KG1 (cell line): ENCODE measurements around the gene RAB7B.
"Not testable (repeated sequence)": the region's sequence is repeated elsewhere in the genome, so short reads cannot be mapped to it uniquely, and the experiment has no call there.

Experiments used
- DNase-seq: peaks from one replicate; lab custom pipeline; 2025; lab: John Stamatoyannopoulos, UW

Gene RAB7B

DNA sequence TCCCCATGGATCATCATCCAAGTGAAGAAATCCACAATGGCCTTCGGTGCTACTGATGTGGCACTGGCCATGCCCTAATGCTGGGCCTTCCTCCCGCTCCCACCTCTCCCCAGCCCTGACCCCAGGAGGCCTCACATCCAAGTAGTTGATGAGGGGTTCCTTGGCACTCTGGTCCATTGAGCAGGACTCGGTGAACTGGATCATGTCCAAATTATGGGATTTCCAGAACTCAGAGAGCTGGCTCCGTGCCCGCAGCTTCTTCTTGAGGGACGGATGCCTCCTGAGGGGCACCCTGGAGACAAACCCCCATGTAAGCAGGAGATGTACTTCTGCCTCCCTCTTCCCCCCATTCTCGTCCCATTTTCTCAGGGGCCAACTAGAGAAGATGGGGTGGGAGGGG lies 19.6 kb upstream of the RAB7B start:
- DNase-seq, result no peak

DNA sequence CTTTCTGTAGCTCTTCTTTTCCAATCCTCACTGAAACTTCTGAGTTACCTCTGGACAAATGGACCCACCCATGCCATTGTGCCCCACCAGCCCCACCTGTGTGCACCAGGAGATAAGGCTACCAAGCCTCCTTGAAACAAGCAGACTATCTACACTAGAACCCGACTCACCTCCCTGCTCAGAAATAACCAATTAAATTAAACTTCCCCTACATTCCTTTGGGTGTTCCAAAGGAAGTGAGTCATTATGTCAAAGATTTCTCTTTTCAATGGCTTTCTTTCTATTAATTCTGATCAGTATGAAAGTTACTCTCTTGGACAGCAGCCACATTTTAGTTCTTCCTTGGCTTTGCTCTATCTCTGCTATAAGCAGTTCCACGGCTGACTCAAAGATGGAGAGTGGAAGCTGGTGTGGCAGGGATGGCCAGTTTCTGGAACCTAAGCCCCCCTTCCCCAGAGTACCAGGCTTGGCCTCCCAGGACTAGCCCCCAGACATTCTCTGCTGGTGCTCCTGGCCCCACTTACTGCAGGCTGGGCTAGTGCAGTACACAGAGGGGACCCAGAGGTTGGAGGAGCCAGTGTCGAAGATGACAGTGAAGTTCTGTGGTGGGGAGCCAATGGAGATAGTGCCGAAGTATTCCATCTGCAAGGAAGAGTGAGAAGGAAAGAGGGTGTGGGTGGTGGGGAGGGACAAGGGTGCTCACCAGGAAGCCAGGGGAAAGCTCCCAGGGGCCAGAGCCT lies 18.6 kb upstream of the RAB7B start:
- no peak for DNase-seq

DNA sequence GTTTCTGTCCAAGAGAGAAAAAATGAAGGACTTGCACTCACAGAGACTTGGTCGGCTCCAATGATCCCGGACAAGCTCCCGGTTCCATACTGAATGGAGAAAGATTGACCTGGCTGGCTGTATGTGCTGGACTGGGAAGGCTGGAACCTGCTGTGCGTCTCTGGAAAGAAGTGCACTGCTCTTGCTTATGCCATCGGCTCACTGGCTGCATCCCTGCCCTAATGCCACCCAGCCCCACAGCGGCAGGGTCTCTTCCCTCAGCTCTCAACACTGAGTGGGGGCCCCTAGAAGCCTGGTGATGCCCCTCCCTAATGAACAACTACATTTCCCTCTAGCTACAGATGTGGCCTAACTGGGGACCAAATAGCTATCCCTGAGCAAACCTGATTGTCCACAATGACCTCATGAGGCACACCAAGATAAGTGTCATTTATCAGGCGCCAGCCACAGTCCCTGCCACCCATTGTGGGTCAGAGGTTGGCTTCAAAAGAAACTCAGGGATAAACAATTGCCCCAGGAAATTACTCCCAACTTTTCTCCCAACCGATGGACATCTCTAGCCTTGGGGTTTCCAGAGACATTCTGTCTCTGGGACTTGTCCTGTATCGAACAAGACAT lies 17.9 kb upstream of the RAB7B start:
- no peak for DNase-seq

DNA sequence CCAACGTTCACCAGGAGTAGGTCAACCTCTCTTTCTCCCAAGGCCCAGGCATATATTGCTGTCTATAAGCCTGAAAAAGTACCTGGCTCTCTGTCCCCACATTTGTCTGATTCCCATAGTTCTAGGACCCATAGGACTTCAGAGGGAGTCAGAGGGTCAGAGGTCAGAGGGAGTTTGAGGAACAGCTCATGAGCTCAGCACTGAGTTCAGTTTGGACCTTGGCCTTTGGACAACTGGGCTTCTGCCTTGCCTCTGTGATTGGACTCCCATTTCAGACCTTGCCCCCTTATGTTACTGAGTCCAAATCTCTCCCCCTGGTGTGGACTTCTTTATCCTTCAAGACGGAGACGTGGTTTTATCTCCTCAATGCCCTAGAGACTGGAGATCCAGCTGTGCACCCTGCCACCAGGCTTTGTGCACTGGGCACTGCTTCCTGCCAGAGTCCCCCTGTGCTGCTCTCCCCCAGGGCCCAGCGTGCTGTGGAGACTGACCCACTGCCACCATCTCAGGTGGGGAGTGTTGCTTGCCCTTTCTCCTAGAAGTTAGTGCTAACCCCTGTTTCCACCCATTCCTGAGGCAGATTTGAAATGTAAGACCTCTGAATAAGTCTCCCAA lies 17.3 kb upstream of the RAB7B start:
- no peak for DNase-seq

DNA sequence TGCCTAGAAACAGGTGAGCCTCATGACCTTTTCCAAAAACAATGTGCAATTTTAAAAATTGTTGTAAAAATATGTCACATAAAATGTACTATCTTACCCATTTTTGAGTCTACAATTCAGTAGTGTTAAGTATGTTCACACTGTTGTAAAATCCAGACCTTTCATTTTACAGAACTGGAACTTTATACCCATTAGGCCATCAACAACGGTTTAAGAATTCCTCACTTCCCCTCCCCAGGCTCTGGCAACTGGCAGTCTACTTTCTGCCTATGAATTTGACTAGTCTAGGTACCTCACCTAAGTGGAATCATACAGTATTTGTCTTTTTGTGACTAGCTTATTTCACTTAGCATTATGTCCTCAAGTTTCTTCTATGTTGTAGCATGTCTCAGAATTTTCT lies 11.9 kb upstream of the RAB7B start:
- no peak for DNase-seq

DNA sequence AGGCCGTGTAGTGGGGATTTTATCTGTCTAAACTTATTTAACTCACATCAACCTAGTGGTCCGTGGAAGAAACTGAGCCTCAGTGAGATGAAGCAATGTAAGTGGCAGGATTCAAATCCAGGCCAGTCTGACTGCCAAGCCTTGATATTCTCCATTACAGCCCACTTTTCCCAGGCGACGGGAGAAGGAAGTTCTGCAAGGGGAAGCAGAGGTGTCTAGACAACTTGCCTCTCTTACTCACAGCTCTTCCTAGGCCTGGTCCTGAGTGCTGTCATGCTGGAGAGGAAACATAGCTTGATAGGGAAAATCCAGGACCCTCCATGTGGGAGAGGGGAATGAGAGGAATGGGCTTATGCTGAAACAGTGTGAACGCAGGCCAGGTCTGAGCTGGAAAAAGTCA lies 11.4 kb upstream of the RAB7B start:
- DNase-seq, result no peak

DNA sequence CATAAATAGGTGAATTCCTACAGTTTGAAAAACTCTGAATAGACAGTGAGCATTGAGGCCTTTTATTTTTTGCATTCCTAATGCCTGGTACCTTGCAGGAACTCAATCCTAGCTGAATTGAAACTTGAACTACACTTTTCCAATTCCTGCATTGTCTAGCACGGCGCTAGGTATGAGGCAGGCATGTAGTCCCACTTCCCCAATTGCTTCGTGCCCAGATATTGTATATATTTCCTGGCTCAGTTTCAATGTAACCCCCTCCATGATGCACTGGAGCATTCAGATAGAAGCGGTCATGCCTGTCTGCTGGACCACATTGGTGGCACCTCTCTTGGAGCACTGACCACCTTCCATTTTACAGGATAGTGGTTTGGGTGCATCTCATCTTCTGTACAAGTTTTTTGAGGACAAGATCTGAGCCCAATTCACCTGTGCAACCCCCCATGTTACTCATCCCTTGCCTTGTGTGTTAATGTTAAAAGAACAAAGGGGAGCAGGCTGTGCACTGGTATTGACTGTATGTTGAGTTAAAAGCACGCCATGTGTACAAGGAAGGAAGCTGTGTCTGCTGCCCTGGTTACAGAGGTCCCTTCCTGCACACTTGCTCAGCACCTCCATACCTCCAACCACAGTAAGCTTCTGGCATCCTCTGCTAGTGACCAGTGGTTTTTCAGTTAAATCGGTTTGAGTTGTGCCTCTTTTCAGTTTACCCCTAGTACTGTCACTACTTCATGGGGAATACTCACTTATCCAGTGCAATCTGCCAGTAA lies 10.0 kb upstream of the RAB7B start:
- DNase-seq, result peak; percentile 83

DNA sequence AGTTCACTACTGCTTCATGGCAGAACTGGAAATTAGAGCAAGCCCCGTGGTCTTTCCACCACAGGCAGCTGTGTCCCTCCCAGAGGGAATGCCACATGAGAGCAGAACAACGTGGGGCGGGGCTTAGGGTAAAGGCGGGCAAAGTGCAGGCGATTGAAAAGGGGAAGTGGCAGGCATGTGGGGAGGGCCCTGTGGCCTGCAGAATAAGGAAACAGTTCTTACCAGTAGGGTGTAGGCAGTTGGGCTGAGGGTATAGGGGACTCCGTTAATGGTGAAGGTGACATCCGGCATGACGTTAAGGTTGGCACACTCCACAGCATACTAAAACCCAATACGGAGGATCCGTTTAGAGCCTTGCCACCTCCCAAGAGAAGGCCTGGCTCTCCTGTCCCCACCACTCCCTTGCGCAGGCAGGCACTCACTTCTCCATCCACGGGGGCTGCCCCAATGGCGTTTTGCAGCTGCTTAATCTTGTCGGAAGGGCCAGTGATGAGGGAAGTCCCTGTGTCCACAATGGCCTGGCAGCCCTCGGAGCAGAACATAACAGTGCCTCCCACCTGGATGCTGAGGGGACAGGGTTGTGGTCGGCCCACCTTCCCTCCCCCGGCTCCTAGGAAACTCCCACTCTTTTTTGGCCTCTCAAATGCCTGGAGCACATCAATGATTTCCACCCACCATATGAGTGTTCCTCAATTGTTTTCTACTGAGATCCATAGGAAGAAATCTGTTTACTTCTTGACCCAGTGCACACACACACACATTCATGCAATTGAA lies 9.1 kb upstream of the RAB7B start:
- DNase-seq, result peak; percentile 81

DNA sequence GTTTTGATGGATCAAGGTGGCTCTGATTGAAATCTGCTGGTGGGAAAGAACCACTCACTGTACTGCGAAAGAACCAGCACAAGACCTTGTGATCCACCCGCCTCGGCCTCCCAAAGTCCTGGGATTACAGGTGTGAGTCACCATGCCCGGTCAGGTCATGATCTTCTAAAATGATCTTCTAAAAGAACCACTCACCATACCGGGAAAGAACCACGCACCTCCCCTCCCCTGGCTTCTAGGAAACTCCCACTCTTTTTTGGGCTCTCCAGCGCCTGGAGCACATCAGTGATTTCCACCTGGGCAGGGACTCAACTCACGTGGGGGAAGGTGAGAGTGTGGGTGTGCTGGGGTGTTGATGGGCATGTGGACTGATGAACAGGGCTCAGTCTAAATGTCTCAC lies 7.9 kb upstream of the RAB7B start:
- no peak for DNase-seq

DNA sequence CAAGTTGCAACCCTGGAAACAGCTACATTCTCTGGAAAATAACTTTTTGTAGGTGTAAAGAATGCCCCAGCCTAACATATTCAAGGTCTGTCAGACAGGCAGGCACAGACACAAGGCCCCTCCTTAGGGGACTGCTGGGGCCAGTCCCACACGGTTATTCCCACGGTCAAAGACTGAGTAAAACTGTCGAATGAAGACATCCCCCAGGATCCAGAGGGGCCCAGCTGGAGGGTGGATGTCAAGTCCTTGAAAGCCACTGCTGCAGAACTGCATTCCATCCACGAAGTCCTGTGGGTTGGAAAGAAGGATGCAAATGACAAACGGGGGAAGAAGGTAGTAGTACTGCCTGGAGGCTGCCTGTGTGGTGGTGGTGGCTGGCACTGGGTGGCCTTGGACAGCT lies 6.9 kb upstream of the RAB7B start:
- no peak for DNase-seq

DNA sequence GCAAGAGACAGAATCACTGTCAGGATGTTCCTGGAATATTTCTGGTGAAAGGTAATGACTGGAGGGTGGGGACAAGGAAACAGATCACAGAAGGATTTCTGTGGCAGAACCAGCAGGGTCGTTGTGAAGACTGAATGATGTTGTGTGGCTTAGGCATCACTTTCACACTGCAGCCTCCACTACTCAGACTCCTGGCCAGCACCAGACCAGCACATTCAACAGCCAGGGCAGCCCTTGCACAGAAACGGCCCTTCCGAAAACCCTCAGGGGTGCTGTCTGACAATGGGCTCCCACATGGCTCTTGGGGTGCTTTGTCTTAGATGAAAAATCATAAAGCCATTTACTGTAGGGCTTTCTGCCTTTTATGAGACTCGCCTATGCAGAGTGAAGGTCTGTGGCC lies 3.8 kb upstream of the RAB7B start:
- DNase-seq, result no peak

DNA sequence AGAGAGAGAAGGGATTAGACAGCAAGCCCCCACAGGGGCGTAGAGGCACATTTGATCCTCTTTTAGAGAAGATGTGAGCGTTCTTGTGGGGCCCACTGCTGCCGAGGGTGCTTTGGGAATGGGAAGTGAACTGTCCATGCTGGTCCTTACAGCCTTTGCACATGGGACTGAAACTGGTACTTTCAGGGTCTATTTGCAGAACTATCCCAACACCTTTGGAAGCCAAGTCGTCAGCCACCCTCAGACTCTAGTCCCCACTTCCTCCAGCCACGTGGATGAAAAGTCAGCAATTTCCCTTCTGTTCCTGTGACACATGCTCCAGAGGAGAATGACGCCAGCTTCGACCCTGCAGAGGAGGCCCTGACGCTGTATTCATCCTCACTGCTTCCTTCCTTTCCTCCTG lies 2.6 kb upstream of the RAB7B start:
- no peak for DNase-seq

DNA sequence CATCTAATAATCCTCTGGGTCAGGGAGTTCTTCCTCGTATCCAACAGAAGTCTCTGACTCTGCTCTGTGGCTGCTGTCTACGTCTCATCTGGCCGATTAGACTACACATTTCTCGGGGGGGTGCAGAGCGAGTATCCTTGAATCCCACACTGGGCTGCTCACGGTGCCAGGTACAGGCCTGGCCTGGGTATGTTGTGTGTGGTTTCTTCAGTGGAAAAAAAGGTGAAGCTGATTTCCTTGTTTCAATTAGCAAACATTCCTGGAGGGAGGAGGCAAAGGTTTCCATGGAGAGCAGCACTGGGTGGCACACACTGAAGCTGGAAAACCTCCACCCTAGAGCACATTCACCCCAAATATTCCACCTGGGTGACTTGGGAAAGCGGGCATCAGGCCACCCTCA lies 2.0 kb upstream of the RAB7B start:
- no peak for DNase-seq

DNA sequence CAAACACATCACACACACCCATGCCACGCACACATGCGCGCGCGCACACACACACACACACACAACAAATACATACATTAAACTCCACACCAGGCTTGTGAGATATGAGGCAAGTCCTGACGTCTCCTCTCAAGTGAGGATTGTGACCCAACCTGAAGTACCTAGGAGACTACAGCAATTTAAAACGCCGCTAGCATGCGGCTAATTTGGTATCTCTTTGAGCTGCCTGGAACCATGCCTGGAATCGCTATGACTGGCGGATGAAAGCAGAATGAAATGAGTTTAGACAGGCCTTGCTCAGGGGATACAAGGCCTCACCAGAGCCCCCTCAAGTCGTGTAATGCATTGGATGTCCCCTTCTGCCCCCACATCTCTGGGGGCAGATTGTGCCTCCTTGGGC lies 1.6 kb upstream of the RAB7B start:
- no peak for DNase-seq

DNA sequence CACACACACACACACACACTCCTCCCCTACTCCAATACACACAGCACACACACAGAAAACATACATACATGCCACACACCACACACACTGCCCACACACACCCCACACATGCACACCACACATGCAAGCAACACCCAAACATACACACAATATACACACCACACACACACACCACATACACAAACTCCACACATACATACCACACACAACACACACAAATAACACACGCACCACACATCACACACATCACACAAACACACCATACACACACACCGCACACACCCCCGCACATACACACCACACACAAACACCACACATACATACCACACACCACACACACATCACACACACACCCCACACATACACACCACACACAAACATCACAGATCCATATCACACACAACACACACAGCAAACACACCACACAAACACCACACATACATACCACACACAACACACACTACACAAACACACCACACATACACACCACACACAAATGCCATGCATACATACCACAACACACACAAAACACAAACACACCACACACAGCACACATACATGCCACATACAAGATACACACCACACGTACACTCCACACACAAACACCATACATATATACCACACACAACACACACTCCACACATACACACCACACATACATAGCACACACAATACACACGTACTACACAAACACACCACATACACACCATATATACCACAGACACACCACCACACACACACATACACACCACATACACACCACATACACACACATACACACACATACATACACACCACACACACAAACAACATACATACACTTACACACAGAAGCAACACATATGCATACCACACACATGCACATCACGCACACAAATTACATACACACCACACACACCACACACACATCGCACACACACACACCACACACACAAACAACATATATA lies 932 bp upstream of the RAB7B start:
- no peak for DNase-seq

DNA sequence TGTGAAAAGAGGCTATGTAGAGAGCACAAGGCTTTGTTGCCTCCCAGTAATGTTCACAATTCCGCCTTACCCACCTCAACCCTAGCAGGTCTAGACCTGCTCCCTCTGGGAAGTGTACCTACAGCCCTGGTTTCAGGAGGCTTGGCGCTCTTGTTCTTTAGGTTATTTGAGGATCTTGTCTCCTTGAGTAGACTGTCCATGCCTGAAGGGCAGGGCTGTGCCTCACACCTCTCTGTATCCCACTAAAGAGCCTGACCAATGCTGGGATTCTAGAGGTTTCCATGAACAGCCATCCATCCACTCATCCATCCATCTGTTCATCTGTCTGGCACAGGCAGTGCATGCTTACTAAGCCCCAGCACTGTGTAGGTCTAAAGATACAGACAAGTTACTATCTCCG lies 1.0 kb downstream of the RAB7B start:
- no peak for DNase-seq

DNA sequence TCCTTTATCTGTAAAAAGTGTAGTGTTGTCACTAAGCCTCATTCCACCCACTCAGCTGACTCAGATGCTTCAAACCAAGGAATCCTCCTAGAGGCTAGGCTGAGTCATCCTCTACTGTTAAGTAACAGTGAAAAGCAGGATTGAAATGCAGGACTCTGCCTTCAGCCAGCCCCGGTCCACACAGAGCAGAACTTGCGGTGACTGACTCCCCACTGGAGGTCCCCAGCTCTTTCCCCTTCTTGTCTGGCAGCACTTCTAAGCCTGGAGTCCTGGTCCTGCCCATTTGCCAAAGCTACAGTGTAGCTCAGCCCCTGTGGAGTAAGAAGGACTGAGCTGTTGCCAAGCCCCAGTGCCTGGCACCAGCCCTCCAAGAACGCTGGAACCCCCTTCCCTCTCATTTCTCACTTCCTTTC lies 1.7 kb downstream of the RAB7B start:
- no peak for DNase-seq

DNA sequence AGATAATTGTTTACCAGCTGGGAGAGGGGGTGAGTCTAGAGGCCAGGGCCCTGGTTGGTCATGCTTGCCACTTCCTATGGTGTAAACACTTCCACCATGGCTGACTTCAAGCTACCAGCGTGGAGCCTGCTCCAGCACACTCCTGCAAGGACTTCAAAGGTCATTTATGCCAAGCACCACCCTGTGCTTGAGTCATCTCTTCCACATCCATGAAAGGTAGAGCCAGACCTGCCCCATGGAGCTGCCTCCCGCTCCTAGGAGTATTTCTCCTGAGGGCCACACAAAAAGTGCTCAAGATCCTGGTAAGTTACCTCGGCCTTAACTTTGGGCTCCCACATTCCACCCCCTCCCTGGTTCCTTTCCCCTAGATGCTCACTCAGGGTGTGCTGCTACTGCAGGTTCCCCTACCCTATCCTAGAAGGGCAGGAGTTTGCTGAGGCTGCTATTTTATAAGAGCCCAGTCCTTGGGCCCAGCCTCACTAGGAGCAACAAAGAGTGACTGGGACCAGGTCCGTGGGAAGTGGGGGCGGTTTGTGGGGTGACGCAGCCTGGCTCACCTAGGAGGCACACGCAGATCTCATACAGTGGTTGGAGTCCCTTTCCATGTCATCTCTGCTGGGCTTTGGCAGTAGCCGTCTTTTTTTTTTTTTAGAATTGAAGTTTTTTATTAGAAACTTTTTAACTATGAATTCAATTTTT lies 2.4 kb downstream of the RAB7B start:
- no peak for DNase-seq

DNA sequence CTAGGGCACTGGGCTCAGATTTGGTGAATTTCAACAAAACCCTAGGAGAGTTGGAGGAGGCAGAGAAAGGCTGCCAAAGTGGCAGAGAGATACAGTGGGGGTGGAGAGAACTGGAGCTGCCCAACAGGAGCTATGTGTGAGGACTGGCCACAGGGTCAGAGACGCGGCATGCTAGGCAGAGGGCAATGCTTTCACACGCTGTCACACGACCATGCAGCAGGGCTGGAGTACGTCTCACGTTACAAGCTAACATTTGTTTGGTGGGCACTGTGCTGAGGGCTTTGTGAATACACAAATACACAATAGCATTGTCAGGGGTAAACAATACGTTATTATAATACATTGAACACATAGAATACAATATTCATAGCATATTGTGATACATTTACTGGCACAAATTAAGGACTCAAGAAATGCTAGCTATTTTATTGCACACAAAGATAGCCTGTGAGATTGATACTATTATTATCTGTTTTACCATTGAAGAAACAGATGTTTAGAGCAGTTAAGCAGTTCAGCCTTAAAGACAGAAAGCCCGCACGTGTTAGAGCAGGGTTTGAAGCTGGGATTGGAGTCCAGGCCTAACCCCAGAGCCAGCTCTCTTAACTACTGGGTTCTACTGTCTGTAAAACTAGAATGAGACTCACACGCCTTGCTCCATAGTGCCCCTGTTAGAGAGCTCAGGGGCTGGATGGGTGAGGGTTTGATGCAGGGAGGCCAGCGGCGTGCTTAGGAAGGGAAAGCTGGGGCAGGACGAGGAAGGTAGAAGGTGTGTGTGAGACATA lies 4.5 kb downstream of the RAB7B start:
- no peak for DNase-seq

DNA sequence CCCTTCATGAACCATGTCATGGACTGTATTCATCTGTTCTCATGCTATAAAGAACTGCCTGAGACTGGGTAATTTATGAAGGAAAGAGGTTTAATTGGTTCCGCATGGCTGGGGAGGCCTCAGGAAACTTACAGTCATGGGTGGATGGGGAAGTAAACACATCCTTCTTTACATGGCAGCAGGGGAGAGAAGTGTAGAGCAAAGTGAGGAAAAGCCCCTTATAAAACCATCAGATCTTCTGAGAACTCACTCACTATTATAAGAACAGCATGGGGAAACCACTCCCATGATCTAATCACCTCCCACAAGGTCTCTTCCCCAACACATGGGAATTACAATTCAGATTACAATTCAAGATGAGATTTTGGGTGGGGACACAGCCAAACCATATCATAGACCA lies 6.6 kb downstream of the RAB7B start:
- DNase-seq, result not testable (repeated sequence)
